Fibroblast of villous mesenchyme (primary cell): Measurements from ENCODE around the gene RNF133. TPM values are rescaled to one million over a fixed set of nuclear protein-coding genes. Genes with fewer than 3 reads are reported as not detected.

Experiments used
- DNase-seq: peaks from one replicate; pipeline ENCODE4 v3.0.0-alpha.2; 2010; ENCODE audit warnings: low read depth
- H3K4me3 ChIP-seq: 2 replicates; pipeline ENCODE4 v1.5.1; 2011; ENCODE audit warnings: low read depth, mild to moderate bottlenecking, low read length
- total RNA-seq: library from RNA; depleted of rRNA; stranded (reverse); fragments of >200 nt; gene quantifications from 2 replicates; pipeline ENCODE4 v1.2.3, GENCODE V29; 2012
- TF ChIP-seq, protein P1 (sequence below): IDR thresholded peaks from 2 replicates; pipeline ENCODE4 v1.5.1; 2012; ENCODE audit warnings: low read depth, mild to moderate bottlenecking, low read length; ENCODE audit not compliant: insufficient read depth

Gene RNF133
- total RNA-seq, 1 donor = 0.86 TPM

GRCh38 chr7:122692769-122693309 lies 6.1 kb downstream of the RNF133 start:
- H3K4me3 ChIP-seq = no peak overlapping the region
- TF ChIP-seq, protein P1, sequence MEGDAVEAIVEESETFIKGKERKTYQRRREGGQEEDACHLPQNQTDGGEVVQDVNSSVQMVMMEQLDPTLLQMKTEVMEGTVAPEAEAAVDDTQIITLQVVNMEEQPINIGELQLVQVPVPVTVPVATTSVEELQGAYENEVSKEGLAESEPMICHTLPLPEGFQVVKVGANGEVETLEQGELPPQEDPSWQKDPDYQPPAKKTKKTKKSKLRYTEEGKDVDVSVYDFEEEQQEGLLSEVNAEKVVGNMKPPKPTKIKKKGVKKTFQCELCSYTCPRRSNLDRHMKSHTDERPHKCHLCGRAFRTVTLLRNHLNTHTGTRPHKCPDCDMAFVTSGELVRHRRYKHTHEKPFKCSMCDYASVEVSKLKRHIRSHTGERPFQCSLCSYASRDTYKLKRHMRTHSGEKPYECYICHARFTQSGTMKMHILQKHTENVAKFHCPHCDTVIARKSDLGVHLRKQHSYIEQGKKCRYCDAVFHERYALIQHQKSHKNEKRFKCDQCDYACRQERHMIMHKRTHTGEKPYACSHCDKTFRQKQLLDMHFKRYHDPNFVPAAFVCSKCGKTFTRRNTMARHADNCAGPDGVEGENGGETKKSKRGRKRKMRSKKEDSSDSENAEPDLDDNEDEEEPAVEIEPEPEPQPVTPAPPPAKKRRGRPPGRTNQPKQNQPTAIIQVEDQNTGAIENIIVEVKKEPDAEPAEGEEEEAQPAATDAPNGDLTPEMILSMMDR = no peak
- DNase-seq = no peak

DNA sequence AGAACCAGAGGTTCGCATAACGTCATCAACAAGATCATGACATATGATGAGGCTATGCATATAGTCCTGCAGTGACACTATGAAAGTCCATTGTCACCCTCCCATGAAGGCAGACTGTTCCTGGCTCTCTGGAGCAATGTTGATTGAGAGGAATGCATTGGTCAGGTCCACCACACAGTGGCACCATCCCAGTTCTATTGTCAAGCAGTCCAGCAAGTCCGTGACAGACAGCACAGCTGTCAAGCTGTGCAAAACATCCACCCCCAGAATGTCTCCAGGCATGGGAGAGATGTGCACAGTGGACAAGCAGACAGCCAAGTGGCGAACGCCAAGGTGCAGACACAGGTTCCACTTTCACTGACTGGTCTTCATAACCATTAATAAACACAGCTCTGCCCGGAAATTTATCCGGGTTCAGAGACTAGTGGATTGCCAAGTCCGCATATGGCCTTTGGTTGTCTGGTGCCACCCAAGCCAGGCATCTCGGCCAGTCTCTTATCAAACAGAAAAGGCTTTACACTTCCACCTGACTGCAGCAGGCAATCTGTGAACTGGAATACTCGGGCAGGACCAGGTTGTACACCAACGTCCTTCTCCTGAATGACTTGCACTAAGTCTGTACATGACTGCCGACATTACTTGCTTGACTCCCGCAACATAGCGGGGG lies 7.2 kb downstream of the RNF133 start:
- TF ChIP-seq, protein P1 = no peak
- no peak overlapping the region for H3K4me3 ChIP-seq
- no peak for DNase-seq

DNA sequence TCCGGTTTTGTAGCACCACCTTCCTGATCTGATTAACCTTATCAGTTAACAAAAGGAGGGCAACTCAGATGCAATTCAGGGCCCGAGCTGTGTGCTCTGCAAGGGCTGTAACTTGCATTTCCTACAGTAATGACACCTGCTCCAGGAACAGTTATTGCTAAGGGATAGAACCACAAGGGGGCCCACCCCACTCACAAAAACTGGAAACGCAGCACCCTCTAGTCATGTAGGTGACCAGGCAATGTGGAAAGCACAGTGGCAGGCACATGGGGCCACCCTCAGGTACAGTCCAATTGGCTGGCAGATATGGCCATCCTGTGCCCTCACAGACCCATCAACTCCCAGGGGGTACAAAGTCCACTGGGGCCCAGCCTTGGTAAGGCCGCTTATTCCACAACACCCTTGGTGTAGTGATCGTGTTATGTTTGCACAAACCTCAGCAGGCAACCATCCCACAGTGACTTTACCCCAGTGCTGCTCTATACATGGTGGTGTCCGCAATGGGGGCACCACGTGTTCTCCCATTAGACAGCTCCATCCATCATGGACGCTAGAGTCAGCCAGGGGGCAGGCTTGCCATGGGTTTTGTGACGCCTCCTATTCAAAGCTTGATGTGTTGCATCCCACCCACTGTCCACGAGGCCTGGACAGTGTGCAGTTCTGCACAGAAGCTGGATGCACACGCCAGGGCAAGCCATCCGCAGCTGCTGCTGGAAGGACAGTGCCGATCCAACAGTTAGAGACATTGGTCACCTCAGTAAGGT lies 9.4 kb downstream of the RNF133 start:
- TF ChIP-seq, protein P1 = no peak
- H3K4me3 ChIP-seq = no peak overlapping the region
- DNase-seq = no peak

- no peak overlapping the region for H3K4me3 ChIP-seq
- TF ChIP-seq, protein P1 = no peak
- DNase-seq = no peak
These were observed 10.4 kb downstream of the RNF133 start for GRCh38 chr7:122688400-122688998.

GRCh38 chr7:122686360-122686878 lies 12.5 kb downstream of the RNF133 start:
- DNase-seq = no peak
- H3K4me3 ChIP-seq = no peak overlapping the region
- TF ChIP-seq, protein P1 = no peak

GRCh38 chr7:122684504-122684903 lies 14.4 kb downstream of the RNF133 start:
- TF ChIP-seq, protein P1 = no peak
- no peak overlapping the region for H3K4me3 ChIP-seq
- no peak for DNase-seq
